Left ventricle myocardium inferior (tissue), 1 donor: Measurements from ENCODE around the gene STK38L. TPM values are rescaled to one million over a fixed set of nuclear protein-coding genes. Genes with fewer than 3 reads are reported as not detected.

ENCODE experiments used
- DNase-seq: peaks from one replicate; pipeline ENCODE4 v3.0.0-alpha.2; 2020
- H3K27ac ChIP-seq: fragments of 200-600 bp; replicated peaks from 2 replicates; pipeline ENCODE4 v1.8.0; 2021
- H3K27me3 ChIP-seq: fragments of 200-600 bp; 2 replicates; pipeline ENCODE4 v1.8.0; 2021; ENCODE audit warnings: low read depth
- H3K36me3 ChIP-seq: fragments of 200-600 bp; 2 replicates; pipeline ENCODE4 v1.8.0; 2021
- H3K4me1 ChIP-seq: fragments of 200-600 bp; 2 replicates; pipeline ENCODE4 v1.8.0; 2021
- H3K4me3 ChIP-seq: fragments of 200-600 bp; 2 replicates; pipeline ENCODE4 v1.8.0; 2021; ENCODE audit warnings: mild to moderate bottlenecking, moderate library complexity
- H3K9me3 ChIP-seq: fragments of 200-600 bp; replicated peaks from 2 replicates; pipeline ENCODE4 v1.8.0; 2021
- CTCF ChIP-seq: fragments of 200-600 bp; IDR thresholded peaks from 2 replicates; pipeline ENCODE4 v1.8.0; 2021; ENCODE audit warnings: antibody characterized with exemption, mild to moderate bottlenecking, borderline replicate concordance
- intact Hi-C: fragments of 100-400 bp; cut with micrococcal nuclease; formaldehyde crosslinking; loops from one replicate; pipeline ENCODE4 v1.11.0; 2022
- total RNA-seq: library from RNA; stranded (reverse); fragmentation: NEBNext Ultra II Directional; extraction: Animal tissue kit (Norgen Biotek cat#: 25700); gene quantifications from one replicate; pipeline ENCODE4 v1.2.1, GENCODE V29; 2021
- donor health status: DM: no; HTN: yes; CAD: no; lungs with severe emphysema.

STK38L gene
- total RNA-seq, 1 donor from 2014 or later, result 75.4 TPM

- H3K4me1 ChIP-seq, result peaks cover 30% of the 10 kb centered on the region
- TF ChIP-seq CTCF, result no peak
- DNase-seq, result no peak
- no peaks in the 10 kb centered on the region for H3K9me3 ChIP-seq
- no peak overlapping the region for H3K27ac ChIP-seq
- peaks cover 53% of the 10 kb centered on the region for H3K36me3 ChIP-seq
- no peak overlapping the region for H3K4me3 ChIP-seq
- H3K27me3 ChIP-seq, result no peaks in the 10 kb centered on the region
- intact Hi-C loops, result no loop called here
Measured at GRCh38 chr12:27304856-27305255, 60.8 kb downstream of the STK38L start.

- Histone ChIP-seq H3K4me1 (peaks cover 24% of the 10 kb centered on the region), H3K36me3 (peaks cover 54% of the 10 kb centered on the region), H3K4me3 (no peak overlapping the region), H3K9me3 (no peaks in the 10 kb centered on the region), H3K27ac (peak overlapping the region; percentile 42), H3K27me3 (no peaks in the 10 kb centered on the region)
- intact Hi-C loops, result no loop called here
- no peak for DNase-seq
- TF ChIP-seq CTCF, result peak; percentile 78
Measured at GRCh38 chr12:27305673-27306456, 61.8 kb downstream of the STK38L start.

- DNase-seq, result no peak
- H3K4me3 ChIP-seq, result no peak overlapping the region
Measured at GRCh38 chr12:27309293-27309994, 65.4 kb downstream of the STK38L start.

GRCh38 chr12:27309995-27310315 lies 65.9 kb downstream of the STK38L start:
- H3K27ac ChIP-seq, result no peak overlapping the region
- H3K4me1 ChIP-seq, result peaks cover 13% of the 10 kb centered on the region
- DNase-seq, result no peak
- no peaks in the 10 kb centered on the region for H3K9me3 ChIP-seq
- H3K27me3 ChIP-seq, result no peaks in the 10 kb centered on the region
- intact Hi-C loops, result no loop called here
- no peak for TF ChIP-seq CTCF
- H3K4me3 ChIP-seq, result no peak overlapping the region
- H3K36me3 ChIP-seq, result peaks cover 63% of the 10 kb centered on the region

More at GRCh38 chr12:27309293-27309994, 65.4 kb downstream of the STK38L start:
- no peaks in the 10 kb centered on the region for H3K9me3 ChIP-seq
- no peak for TF ChIP-seq CTCF
- no peaks in the 10 kb centered on the region for H3K27me3 ChIP-seq
- no peak overlapping the region for H3K27ac ChIP-seq
- H3K36me3 ChIP-seq, result peaks cover 58% of the 10 kb centered on the region
- intact Hi-C loops, result no loop called here
- peaks cover 16% of the 10 kb centered on the region for H3K4me1 ChIP-seq

- no peak for TF ChIP-seq CTCF
- Histone ChIP-seq H3K36me3 (peaks cover 100% of the 10 kb centered on the region), H3K27ac (no peak overlapping the region), H3K9me3 (no peaks in the 10 kb centered on the region), H3K27me3 (no peaks in the 10 kb centered on the region), H3K4me3 (no peak overlapping the region), H3K4me1 (no peaks in the 10 kb centered on the region)
- intact Hi-C loops, result no loop called here
- no peak for DNase-seq
Measured at GRCh38 chr12:27316947-27317346, 72.9 kb downstream of the STK38L start.
